Liver (tissue), 9 donors: Measurements from ENCODE around the gene SIK1. TPM values are rescaled to one million over a fixed set of nuclear protein-coding genes. Genes with fewer than 3 reads are reported as not detected.
"Not testable (repeated sequence)": the region's sequence is repeated elsewhere in the genome, so short reads cannot be mapped to it uniquely, and the experiment has no call there.

Experiments used
- DNase-seq: peaks from one replicate; pipeline ENCODE4 v3.0.0-alpha.2; 2017; ENCODE audit warnings: low spot score
- H3K27ac ChIP-seq, 2 donors: one replicate each; pipeline ENCODE4 v1.7.0; 2013; ENCODE audit warnings: inconsistent platforms in 2 of 2, low read length in 2 of 2, control low read depth in 1 of 2, low read depth in 1 of 2, mild to moderate bottlenecking in 1 of 2
- H3K27me3 ChIP-seq, 4 donors: one replicate each; pipeline versions ENCODE4 v1.6.1 to v1.7.0; 2013; ENCODE audit warnings: low read length in 3 of 4, inconsistent platforms in 1 of 4, mild to moderate bottlenecking in 1 of 4, moderate library complexity in 1 of 4; ENCODE audit not compliant: control insufficient read depth in 4 of 4, insufficient read depth in 4 of 4
- H3K36me3 ChIP-seq, 4 donors: one replicate each; pipeline versions ENCODE4 v1.6.1 to v1.7.0; 2013; ENCODE audit warnings: low read length in 3 of 4, mild to moderate bottlenecking in 3 of 4, low read depth in 1 of 4, moderate library complexity in 1 of 4; ENCODE audit not compliant: control insufficient read depth in 4 of 4, insufficient read depth in 3 of 4
- H3K4me1 ChIP-seq, 4 donors: one replicate each; pipeline versions ENCODE4 v1.6.1 to v1.7.0; 2013; ENCODE audit warnings: low read length in 3 of 4, mild to moderate bottlenecking in 3 of 4, moderate library complexity in 1 of 4; ENCODE audit not compliant: control insufficient read depth in 4 of 4, insufficient read depth in 4 of 4
- H3K4me3 ChIP-seq, 3 donors: one replicate each; pipeline versions ENCODE4 v1.6.1 to v1.7.0; 2013; ENCODE audit warnings: low read length in 3 of 3, control low read depth in 1 of 3, low read depth in 1 of 3, mild to moderate bottlenecking in 1 of 3
- H3K9ac ChIP-seq, 2 donors: one replicate each; pipeline ENCODE4 v1.7.0; 2013; ENCODE audit warnings: low read length in 2 of 2, mild to moderate bottlenecking in 2 of 2, moderate library complexity in 2 of 2, control low read depth in 1 of 2, low read depth in 1 of 2
- H3K9me3 ChIP-seq, 4 donors: one replicate each; pipeline versions ENCODE4 v1.6.1 to v1.7.0; 2013; ENCODE audit warnings: low read length in 3 of 4; ENCODE audit not compliant: control insufficient read depth in 4 of 4
- EGR1 ChIP-seq, 2 donors: IDR thresholded peaks; 2 replicates each; pipeline ENCODE4 v1.6.1; 2016 to 2018; ENCODE audit warnings: antibody characterized with exemption in 2 of 2, low read depth in 2 of 2
- FOXA1 ChIP-seq: IDR thresholded peaks from 2 replicates; pipeline ENCODE4 v1.6.1; 2016; ENCODE audit warnings: antibody characterized with exemption
- FOXA2 ChIP-seq: IDR thresholded peaks from 2 replicates; pipeline ENCODE4 v1.6.1; 2016; ENCODE audit warnings: antibody characterized with exemption
- GABPA ChIP-seq, 2 donors: IDR thresholded peaks in 1 of 2; conservative IDR thresholded peaks in 1 of 2; 2 replicates each; pipeline ENCODE4 v1.6.1; 2016; ENCODE audit warnings: antibody characterized with exemption in 2 of 2, mild to moderate bottlenecking in 1 of 2, moderate library complexity in 1 of 2
- HNF4G ChIP-seq: IDR thresholded peaks from 2 replicates; pipeline ENCODE4 v1.6.1; 2016; ENCODE audit warnings: antibody characterized with exemption
- NR2F2 ChIP-seq: IDR thresholded peaks from 2 replicates; pipeline ENCODE4 v1.6.1; 2016; ENCODE audit warnings: antibody characterized with exemption
- RAD21 ChIP-seq, 2 donors: IDR thresholded peaks; 2 replicates each; pipeline ENCODE4 v1.6.1; 2016; ENCODE audit warnings: antibody characterized with exemption in 2 of 2, mild to moderate bottlenecking in 2 of 2
- RXRA ChIP-seq, 2 donors: IDR thresholded peaks; 2 replicates each; pipeline ENCODE4 v1.6.1; 2017 to 2018; ENCODE audit warnings: antibody characterized with exemption in 2 of 2, mild to moderate bottlenecking in 1 of 2
- TAF1 ChIP-seq: conservative IDR thresholded peaks from 2 replicates; pipeline ENCODE4 v1.6.1; 2016; ENCODE audit warnings: antibody characterized with exemption, mild to moderate bottlenecking
- YY1 ChIP-seq: IDR thresholded peaks from 2 replicates; pipeline ENCODE4 v1.6.1; 2016; ENCODE audit warnings: antibody characterized with exemption, mild to moderate bottlenecking
- WGBS: extraction: QIAGEN DNeasy Blood & Tissue Kit; methylation state at CpG from one replicate; pipeline ENCODE4 v1.1.7; 2013; 5-methylcytosine and 5-hydroxymethylcytosine counted together
- polyA plus RNA-seq, 2 donors: library from polyadenylated mRNA; stranded (reverse) in 1 of 2; unstranded in 1 of 2; fragments of 200-250 nt in 1 of 2; fragments of >200 nt in 1 of 2; fragmentation: Nextera tagmentation in 1 of 2; extraction: Ambion mirVana in 1 of 2; gene quantifications; one replicate each; pipeline versions ENCODE4 v1.2.1 to v1.2.3, GENCODE V29; 2013 to 2015
- total RNA-seq, 2 donors: library from RNA; depleted of rRNA; stranded (reverse); fragments of >200 nt; gene quantifications; one replicate each; pipeline ENCODE4 v1.2.3, GENCODE V29; 2014
- TF ChIP-seq, protein P1 (sequence below): IDR thresholded peaks from 2 replicates; pipeline ENCODE4 v1.6.1; 2016; ENCODE audit warnings: antibody characterized with exemption, mild to moderate bottlenecking
- TF ChIP-seq, protein P2 (sequence below): fragments of 150-350 bp; IDR thresholded peaks from 2 replicates; pipeline ENCODE4 v1.5.1; 2017; ENCODE audit warnings: improper control_type of control experiment, low read depth, low read length; ENCODE audit not compliant: missing input control
- TF ChIP-seq, protein P3 (sequence below): IDR thresholded peaks from 2 replicates; pipeline ENCODE4 v1.6.1; 2016; ENCODE audit warnings: antibody characterized with exemption
- donor health status: healthy.
- donor health status: healthy.
- donor health status: healthy.
- donor health status: healthy.
- donor health status: healthy.

The SIK1 gene
- total RNA-seq = 1 to 10 TPM; 1.3 to 1.8 TPM
- 1 to 10 TPM in 1 of 2 donors, under 1 TPM in 1; 0.53 to 1.3 TPM for polyA plus RNA-seq

DNA sequence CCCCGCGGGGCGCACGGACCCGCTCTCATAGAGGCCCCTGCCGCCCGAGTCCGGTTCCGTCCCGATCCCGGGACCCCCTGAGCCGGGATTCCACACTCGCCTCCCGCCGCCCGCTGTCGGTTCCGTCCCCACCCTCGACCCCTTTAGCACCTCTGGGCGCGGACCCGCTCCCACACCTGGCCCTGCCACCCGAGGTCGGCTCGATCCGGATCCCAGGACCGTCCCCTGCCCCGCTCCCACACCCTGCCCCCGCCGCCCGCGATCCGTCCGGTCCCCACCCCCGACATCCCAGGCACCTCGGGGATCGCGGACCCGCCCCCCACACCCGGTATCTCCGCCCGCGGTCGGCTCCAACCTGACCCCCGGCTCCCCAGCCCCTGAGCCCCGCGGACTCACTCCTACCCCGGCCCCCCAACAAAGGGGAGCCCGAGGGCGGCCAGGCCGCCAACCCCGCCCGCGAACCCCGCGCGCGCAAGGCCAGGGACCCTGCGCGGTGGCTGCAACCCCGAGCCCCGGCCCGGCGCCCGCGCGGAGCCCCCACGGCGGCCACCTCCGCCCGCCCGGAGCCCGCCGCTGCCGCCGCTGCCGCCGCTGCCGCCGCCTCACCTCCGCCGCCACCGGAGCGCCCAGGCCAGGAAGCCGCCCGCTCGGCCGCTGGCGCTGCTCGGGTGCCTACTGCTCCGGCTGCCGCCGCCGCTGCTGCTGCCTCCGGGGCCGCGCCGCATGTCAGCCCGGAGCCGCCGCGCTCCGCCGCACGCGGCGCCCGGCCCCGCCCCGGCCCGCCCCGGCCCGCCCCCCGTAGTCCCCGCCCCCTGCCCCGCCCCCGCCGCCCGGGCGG, at the start of gene SIK1:
SIK1 (minus strand) TSS at position 728 of the 838 bp plus-strand sequence. CDS start 953 bp downstream, outside the sequence.
- not testable (repeated sequence) for DNase-seq, H3K4me3 ChIP-seq, H3K9ac ChIP-seq, H3K36me3 ChIP-seq, H3K27me3 ChIP-seq, H3K27ac ChIP-seq, H3K4me1 ChIP-seq, H3K9me3 ChIP-seq
- no CpG with 5 or more reads among the region's 120 CpGs for WGBS

DNA sequence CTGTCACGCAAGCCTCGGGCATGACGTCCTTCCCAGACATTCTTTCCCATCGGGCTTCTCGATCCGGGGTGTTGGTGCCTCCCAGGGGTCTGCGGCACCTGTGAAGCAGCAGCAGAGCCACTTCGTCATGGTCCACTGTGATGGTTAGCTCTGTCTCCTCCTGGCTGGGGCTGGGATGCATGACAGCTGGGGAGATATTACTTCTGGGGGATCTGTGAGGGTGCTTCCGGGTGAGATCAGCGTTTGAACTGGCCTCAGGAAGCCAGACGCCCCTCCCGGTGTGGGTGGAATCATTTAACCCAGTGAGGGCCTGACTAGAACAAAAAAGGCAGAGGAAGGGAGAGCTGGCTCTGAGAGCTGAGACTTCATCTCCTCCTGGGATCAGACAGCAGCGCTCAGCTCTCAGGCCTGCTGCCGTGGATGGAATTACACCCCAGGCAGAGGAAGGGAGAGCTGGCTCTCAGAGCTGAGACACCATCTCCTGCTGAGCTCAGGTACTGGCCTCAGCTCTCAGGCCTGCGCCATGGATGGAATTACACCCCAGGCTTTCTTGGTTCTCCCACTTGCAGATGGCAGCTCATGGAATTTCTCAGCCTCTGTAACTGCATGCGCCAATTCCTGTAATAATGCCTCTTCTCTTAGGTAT, 44.8 kb upstream of the SIK1 start:
- H3K27ac ChIP-seq, H3K27me3 ChIP-seq, H3K9ac ChIP-seq, H3K9me3 ChIP-seq, DNase-seq, H3K4me1 ChIP-seq, H3K4me3 ChIP-seq, H3K36me3 ChIP-seq: not testable (repeated sequence)
- WGBS = no CpG with 5 or more reads among the region's 16 CpGs

DNA sequence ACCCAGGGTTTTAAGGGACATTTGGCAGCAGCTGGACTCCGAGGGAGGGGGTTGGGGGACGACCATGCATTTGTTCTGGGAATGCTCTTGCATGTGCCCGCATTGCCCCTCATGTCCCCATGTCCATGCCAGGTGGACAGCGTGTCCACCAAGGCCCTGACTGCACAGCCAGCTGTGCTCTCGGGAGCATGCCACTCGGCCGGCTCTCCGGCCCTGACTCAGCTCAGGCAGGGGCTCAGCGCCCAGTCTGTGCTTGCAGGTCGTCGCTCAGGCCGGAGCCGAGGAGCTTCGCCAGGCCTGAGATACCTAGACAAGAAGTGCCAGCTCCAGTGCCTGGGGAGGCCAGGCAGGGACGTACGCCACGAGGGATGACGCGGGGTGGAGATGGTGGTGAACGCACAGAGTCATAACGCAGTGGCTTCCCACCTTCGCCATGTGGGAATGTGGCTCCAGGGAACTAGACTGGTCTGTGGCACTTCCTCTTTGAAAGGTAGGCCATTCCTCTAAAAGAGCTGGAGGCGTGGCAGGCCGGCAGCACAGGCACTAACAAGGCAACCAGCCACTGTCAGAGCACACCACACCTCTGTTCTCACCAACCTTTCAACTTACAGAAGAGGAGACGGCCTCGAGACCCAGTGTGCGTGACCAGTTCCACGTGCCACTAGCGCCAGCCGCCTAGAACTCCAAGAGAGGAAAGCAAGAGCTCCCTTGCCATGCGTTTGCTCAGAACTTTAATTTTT, 43.0 kb upstream of the SIK1 start:
- WGBS = no CpG with 5 or more reads among the region's 31 CpGs
- not testable (repeated sequence) for H3K27ac ChIP-seq, H3K4me3 ChIP-seq, H3K9ac ChIP-seq, H3K4me1 ChIP-seq, DNase-seq, H3K9me3 ChIP-seq, H3K27me3 ChIP-seq, H3K36me3 ChIP-seq

DNA sequence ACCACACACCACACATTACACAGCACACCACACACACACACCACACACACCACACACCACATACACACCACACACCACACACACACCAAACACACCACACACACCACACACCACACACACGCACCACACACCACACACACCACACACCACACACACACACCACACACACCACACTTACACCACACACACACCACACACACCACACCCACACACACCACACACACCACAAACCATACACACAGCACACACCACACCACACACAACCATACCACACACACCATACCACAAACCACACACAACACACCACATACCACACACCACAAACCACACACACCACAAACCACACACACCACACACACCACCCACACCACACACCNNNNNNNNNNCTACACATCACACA, 40.9 kb upstream of the SIK1 start:
- DNase-seq = no peak
- no peaks in the 10 kb centered on the region for H3K36me3 ChIP-seq
- no peak overlapping the region for H3K9ac ChIP-seq
- H3K4me1 ChIP-seq = no peaks in the 10 kb centered on the region
- no peak overlapping the region for H3K4me3 ChIP-seq
- H3K27me3 ChIP-seq = no peaks in the 10 kb centered on the region
- H3K9me3 ChIP-seq = no peaks in the 10 kb centered on the region
- 84% methylated on average over 1 of the region's 1 CpG for WGBS
- H3K27ac ChIP-seq = no peak overlapping the region
- TF ChIP-seq RAD21 (IDR thresholded peaks at IDR 0.05) = no peak
- TF ChIP-seq YY1 = no peak
- TF ChIP-seq NR2F2 = no peak
- no peak for TF ChIP-seq TAF1
- TF ChIP-seq, protein P1, sequence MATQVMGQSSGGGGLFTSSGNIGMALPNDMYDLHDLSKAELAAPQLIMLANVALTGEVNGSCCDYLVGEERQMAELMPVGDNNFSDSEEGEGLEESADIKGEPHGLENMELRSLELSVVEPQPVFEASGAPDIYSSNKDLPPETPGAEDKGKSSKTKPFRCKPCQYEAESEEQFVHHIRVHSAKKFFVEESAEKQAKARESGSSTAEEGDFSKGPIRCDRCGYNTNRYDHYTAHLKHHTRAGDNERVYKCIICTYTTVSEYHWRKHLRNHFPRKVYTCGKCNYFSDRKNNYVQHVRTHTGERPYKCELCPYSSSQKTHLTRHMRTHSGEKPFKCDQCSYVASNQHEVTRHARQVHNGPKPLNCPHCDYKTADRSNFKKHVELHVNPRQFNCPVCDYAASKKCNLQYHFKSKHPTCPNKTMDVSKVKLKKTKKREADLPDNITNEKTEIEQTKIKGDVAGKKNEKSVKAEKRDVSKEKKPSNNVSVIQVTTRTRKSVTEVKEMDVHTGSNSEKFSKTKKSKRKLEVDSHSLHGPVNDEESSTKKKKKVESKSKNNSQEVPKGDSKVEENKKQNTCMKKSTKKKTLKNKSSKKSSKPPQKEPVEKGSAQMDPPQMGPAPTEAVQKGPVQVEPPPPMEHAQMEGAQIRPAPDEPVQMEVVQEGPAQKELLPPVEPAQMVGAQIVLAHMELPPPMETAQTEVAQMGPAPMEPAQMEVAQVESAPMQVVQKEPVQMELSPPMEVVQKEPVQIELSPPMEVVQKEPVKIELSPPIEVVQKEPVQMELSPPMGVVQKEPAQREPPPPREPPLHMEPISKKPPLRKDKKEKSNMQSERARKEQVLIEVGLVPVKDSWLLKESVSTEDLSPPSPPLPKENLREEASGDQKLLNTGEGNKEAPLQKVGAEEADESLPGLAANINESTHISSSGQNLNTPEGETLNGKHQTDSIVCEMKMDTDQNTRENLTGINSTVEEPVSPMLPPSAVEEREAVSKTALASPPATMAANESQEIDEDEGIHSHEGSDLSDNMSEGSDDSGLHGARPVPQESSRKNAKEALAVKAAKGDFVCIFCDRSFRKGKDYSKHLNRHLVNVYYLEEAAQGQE = no peak
- no peak for TF ChIP-seq HNF4G
- TF ChIP-seq, protein P2, sequence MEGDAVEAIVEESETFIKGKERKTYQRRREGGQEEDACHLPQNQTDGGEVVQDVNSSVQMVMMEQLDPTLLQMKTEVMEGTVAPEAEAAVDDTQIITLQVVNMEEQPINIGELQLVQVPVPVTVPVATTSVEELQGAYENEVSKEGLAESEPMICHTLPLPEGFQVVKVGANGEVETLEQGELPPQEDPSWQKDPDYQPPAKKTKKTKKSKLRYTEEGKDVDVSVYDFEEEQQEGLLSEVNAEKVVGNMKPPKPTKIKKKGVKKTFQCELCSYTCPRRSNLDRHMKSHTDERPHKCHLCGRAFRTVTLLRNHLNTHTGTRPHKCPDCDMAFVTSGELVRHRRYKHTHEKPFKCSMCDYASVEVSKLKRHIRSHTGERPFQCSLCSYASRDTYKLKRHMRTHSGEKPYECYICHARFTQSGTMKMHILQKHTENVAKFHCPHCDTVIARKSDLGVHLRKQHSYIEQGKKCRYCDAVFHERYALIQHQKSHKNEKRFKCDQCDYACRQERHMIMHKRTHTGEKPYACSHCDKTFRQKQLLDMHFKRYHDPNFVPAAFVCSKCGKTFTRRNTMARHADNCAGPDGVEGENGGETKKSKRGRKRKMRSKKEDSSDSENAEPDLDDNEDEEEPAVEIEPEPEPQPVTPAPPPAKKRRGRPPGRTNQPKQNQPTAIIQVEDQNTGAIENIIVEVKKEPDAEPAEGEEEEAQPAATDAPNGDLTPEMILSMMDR = no peak
- TF ChIP-seq EGR1 (IDR thresholded peaks at IDR 0.05; ENCODE audit: low read depth in 2 of 2) = no peak
- no peak for TF ChIP-seq RXRA (IDR thresholded peaks at IDR 0.05)
- no peak for TF ChIP-seq FOXA2
- no peak for TF ChIP-seq GABPA (IDR thresholded peaks at IDR 0.05 in 1 of 2, conservative IDR thresholded peaks at IDR 0.05 in 1 of 2)
- TF ChIP-seq, protein P3, sequence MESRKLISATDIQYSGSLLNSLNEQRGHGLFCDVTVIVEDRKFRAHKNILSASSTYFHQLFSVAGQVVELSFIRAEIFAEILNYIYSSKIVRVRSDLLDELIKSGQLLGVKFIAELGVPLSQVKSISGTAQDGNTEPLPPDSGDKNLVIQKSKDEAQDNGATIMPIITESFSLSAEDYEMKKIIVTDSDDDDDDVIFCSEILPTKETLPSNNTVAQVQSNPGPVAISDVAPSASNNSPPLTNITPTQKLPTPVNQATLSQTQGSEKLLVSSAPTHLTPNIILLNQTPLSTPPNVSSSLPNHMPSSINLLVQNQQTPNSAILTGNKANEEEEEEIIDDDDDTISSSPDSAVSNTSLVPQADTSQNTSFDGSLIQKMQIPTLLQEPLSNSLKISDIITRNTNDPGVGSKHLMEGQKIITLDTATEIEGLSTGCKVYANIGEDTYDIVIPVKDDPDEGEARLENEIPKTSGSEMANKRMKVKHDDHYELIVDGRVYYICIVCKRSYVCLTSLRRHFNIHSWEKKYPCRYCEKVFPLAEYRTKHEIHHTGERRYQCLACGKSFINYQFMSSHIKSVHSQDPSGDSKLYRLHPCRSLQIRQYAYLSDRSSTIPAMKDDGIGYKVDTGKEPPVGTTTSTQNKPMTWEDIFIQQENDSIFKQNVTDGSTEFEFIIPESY = no peak
- TF ChIP-seq FOXA1 = no peak
